HT-29 (cell line): ENCODE data around the gene KRTAP10-11. TPM values are rescaled to one million over a fixed set of nuclear protein-coding genes. Genes with fewer than 3 reads are reported as not detected.

Source experiments
- DNase-seq: peaks from one replicate; pipeline ENCODE4 v3.0.0-alpha.2; 2015; ENCODE audit warnings: low spot score
- small RNA-seq: library from RNA; depleted of rRNA; stranded (forward); fragments of <200 nt; gene quantifications from one replicate; pipeline ENCODE3, GENCODE V24; 2014
- total RNA-seq: library from RNA; depleted of rRNA; stranded (reverse); fragments of >200 nt; shearing (Covaris generic); gene quantifications from 2 replicates; pipeline ENCODE4 v1.2.3, GENCODE V29; 2014; rRNA removed

KRTAP10-11 gene
- total RNA-seq, 1 experiment from 2014 or later, result not detected

DNA sequence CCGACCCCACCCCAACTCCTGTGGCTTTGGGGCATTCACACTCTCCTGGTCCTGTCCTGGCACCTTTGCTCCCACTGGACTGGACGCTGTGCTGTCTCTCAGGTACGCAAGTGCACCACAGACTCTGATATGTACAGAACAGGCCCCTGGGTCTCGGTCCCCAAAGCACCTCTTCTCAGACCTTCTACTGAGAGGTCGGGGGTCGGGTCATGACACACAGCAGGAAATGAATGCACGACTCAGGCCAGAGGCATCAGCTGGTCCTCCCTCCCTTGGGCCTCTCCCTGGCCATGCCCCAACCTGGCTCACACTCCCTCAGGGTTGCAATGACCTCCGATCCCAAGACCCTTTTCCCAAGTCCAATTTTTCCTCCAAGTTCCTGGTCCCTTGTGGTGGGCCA, 49.0 kb downstream of the KRTAP10-11 start:
- DNase-seq, result no peak

DNA sequence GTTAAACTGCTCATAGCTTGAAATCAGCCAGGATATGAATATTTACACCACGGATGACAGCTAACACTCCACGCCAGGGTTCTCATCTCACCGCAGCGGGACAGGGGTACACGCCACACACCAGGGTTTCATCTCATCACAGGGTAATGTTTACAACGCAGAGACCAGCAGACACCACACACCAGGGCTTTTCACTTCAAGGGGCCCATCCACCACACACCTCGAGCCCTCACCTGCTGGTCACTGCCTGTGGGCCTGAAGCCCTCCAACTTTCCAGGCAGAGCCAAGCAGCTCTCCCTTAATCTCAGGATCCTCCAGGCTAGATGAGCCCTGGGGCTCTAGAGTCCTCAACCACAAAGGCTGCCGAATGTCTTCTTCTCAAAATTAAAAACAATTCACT, 49.4 kb downstream of the KRTAP10-11 start:
- DNase-seq, result no peak

DNA sequence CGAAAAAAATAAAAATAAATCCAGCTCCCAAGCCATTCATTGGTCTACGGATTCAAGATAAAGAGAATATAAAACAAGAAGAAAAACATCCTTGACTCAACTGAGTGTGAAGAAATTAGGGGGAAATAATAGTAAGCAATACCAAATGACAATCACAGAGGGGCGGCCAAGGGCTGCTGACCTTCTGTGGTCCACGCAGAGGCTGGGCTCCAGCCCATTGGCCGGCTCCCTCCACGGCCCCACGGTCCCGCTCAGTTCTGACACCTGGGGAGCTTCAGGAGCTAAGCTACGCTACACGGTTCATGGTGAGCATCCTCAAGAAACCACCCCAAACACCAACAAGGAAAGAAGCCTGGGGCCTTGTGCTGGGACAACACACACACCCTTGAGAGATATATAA, 50.4 kb downstream of the KRTAP10-11 start:
- no peak for DNase-seq

Small RNA genes within 50 kb of the gene (small RNA-seq; reads per million reads assigned to genes)
- not detected for gene KRTAP12-6P

Other genes starting within 250 kb of the KRTAP10-11 start
- gene LRRC3, start 190.9 kb upstream of the KRTAP10-11 start, total RNA-seq, result 0.08 and 0.10 TPM in 2 replicates
- not detected in 2 replicates for gene KRTAP10-1, start 106.2 kb upstream of the KRTAP10-11 start, total RNA-seq
- not detected in 2 replicates for gene KRTAP10-2, start 94.9 kb upstream of the KRTAP10-11 start, total RNA-seq
- gene KRTAP10-3, start 87.6 kb upstream of the KRTAP10-11 start, total RNA-seq, result not detected in 2 replicates
- gene KRTAP10-4, start 72.7 kb upstream of the KRTAP10-11 start, total RNA-seq, result not detected in 2 replicates
- gene KRTAP10-5, start 65.8 kb upstream of the KRTAP10-11 start, total RNA-seq, result not detected in 2 replicates
- not detected in 2 replicates for gene KRTAP10-6, start 53.9 kb upstream of the KRTAP10-11 start, total RNA-seq
- gene KRTAP10-7, start 45.8 kb upstream of the KRTAP10-11 start, total RNA-seq, result not detected in 2 replicates
- gene KRTAP10-8, start 34.3 kb upstream of the KRTAP10-11 start, total RNA-seq, result not detected in 2 replicates
- not detected in 2 replicates for gene KRTAP10-9, start 19.3 kb upstream of the KRTAP10-11 start, total RNA-seq
- gene KRTAP10-10, start 9.1 kb upstream of the KRTAP10-11 start, total RNA-seq, result not detected in 2 replicates
- gene KRTAP12-4, start 8.2 kb downstream of the KRTAP10-11 start, total RNA-seq, result not detected in 2 replicates
- not detected in 2 replicates for gene KRTAP12-3, start 11.5 kb downstream of the KRTAP10-11 start, total RNA-seq
- gene KRTAP12-2, start 20.5 kb downstream of the KRTAP10-11 start, total RNA-seq, result not detected in 2 replicates
- gene KRTAP12-1, start 35.7 kb downstream of the KRTAP10-11 start, total RNA-seq, result not detected in 2 replicates
- gene KRTAP10-12, start 50.8 kb downstream of the KRTAP10-11 start, total RNA-seq, result not detected in 2 replicates
- not detected in 2 replicates for gene TSPEAR, start 65.2 kb downstream of the KRTAP10-11 start, total RNA-seq
- 63.7 and 64.5 TPM in 2 replicates for gene UBE2G2, start 155.4 kb downstream of the KRTAP10-11 start, total RNA-seq
- gene SUMO3, start 171.6 kb downstream of the KRTAP10-11 start, total RNA-seq, result 90.3 and 98.8 TPM in 2 replicates
- gene PTTG1IP, start 227.3 kb downstream of the KRTAP10-11 start, total RNA-seq, result 116 and 123 TPM in 2 replicates